IPS-20b (cell line): Measurements from ENCODE around the gene PYURF.
"Not testable (repeated sequence)": the region's sequence is repeated elsewhere in the genome, so short reads cannot be mapped to it uniquely, and the experiment has no call there.

Experiments used
- H3K27ac ChIP-seq: one replicate; pipeline ENCODE4 v1.5.1; 2013; ENCODE audit warnings: low read length
- H3K27me3 ChIP-seq: 2 replicates; pipeline ENCODE4 v1.6.1; 2013; ENCODE audit warnings: mild to moderate bottlenecking, low read length, inconsistent platforms; ENCODE audit not compliant: insufficient read depth
- H3K36me3 ChIP-seq: 2 replicates; pipeline ENCODE4 v1.6.1; 2013; ENCODE audit warnings: low read depth, mild to moderate bottlenecking, inconsistent platforms, low read length, moderate library complexity; ENCODE audit not compliant: insufficient read depth
- H3K4me1 ChIP-seq: 2 replicates; pipeline ENCODE4 v1.6.1; 2013; ENCODE audit warnings: mild to moderate bottlenecking, control low read depth, inconsistent platforms, low read length, moderate library complexity; ENCODE audit not compliant: insufficient read depth
- H3K4me3 ChIP-seq: 2 replicates; pipeline ENCODE4 v1.5.1; 2013; ENCODE audit warnings: mild to moderate bottlenecking, low read length, inconsistent platforms
- H3K9ac ChIP-seq: 2 replicates; pipeline ENCODE4 v1.6.1; 2013; ENCODE audit warnings: low read depth, mild to moderate bottlenecking, inconsistent platforms, low read length, moderate library complexity
- H3K9me3 ChIP-seq: 2 replicates; pipeline ENCODE4 v1.6.1; 2013; ENCODE audit warnings: mild to moderate bottlenecking, low read depth, low read length, inconsistent platforms; ENCODE audit not compliant: insufficient read depth

The PYURF gene

GRCh38 chr4:88523325-88524129 is at the start of gene PYURF:
PYURF (minus strand) TSS chr4:88523776; CDS start chr4:88523700, 76 bp downstream.
- Histone ChIP-seq H3K36me3 (peaks cover 21% of the 10 kb centered on the region), H3K27ac (peak within 1 kb of the TSS; percentile 55), H3K9me3 (no peaks in the 10 kb centered on the region), H3K27me3 (no peaks in the 10 kb centered on the region), H3K4me3 (peak within 1 kb of the TSS; percentile 83), H3K9ac (peak within 1 kb of the TSS; percentile 93), H3K4me1 (peaks cover 14% of the 10 kb centered on the region)

DNA sequence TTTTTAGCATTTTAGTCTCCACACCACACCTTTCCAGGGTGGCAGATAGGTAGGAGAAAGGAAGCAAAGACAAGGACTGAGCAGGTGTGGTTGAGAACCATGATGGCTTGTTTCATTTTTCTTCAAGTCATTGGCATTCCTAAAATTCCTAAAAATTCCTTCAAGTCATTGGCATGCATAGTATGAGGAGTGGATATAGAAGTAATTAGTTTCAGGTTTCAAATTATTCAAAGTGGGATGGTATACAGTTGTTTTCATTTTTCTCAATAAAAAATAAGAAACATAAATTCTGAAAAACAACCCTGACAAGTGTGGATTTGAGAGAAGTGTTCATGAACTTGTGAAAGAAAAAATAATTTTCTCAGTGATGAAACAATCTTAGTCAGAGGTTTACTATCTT is 46.4 kb upstream of the PYURF start:
- Histone ChIP-seq H3K4me3 (no peak overlapping the region), H3K27me3 (no peaks in the 10 kb centered on the region), H3K4me1 (no peaks in the 10 kb centered on the region), H3K9ac (no peak overlapping the region), H3K36me3 (no peaks in the 10 kb centered on the region), H3K27ac (no peak overlapping the region), H3K9me3 (no peaks in the 10 kb centered on the region)

GRCh38 chr4:88567591-88567990 is 44.0 kb upstream of the PYURF start:
- Histone ChIP-seq H3K36me3 (no peaks in the 10 kb centered on the region), H3K4me3 (no peak overlapping the region), H3K9me3 (no peaks in the 10 kb centered on the region), H3K27ac (no peak overlapping the region), H3K27me3 (no peaks in the 10 kb centered on the region), H3K9ac (no peak overlapping the region), H3K4me1 (no peaks in the 10 kb centered on the region)

DNA sequence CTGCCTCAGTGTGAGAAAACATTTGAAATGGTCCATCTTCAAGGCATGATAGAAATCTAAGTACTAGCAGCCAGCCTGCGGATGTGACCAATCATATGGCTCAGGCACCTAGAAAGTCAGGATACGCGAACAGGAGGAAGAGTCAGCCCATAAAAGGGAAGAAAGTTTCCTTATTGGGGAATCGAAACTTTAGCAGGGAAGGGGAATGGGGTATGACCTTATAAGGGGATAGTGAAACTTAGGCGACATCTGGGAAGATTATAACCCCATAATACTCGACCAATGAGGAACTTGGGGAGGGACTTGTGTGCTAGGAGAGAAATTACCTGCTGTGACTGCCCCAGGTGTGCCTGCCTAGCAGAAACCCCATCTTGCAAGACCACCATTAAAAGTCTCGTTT is 26.2 kb upstream of the PYURF start:
- Histone ChIP-seq H3K9me3 (no peaks in the 10 kb centered on the region), H3K27me3 (no peaks in the 10 kb centered on the region), H3K27ac (no peak overlapping the region), H3K9ac (no peak overlapping the region), H3K4me3 (no peak overlapping the region), H3K36me3 (no peaks in the 10 kb centered on the region), H3K4me1 (no peaks in the 10 kb centered on the region)

- H3K27ac ChIP-seq, H3K36me3 ChIP-seq, H3K9me3 ChIP-seq, H3K9ac ChIP-seq, H3K4me3 ChIP-seq, H3K27me3 ChIP-seq, H3K4me1 ChIP-seq: not testable (repeated sequence)
Measured at GRCh38 chr4:88539322-88540068, 15.9 kb upstream of the PYURF start.

- peaks cover 18% of the 10 kb centered on the region; the same call in 1 of the 2 replicates for H3K4me1 ChIP-seq
- H3K9me3 ChIP-seq, result no peaks in the 10 kb centered on the region
- H3K9ac ChIP-seq, result no peak overlapping the region
- H3K36me3 ChIP-seq, result no peaks in the 10 kb centered on the region
- no peak overlapping the region for H3K27ac ChIP-seq
- no peak overlapping the region for H3K4me3 ChIP-seq
- H3K27me3 ChIP-seq, result no peaks in the 10 kb centered on the region
Measured at GRCh38 chr4:88537709-88538108, 14.1 kb upstream of the PYURF start.

- H3K27ac ChIP-seq, result no peak overlapping the region
Measured at GRCh38 chr4:88535090-88535755, 11.6 kb upstream of the PYURF start.

DNA sequence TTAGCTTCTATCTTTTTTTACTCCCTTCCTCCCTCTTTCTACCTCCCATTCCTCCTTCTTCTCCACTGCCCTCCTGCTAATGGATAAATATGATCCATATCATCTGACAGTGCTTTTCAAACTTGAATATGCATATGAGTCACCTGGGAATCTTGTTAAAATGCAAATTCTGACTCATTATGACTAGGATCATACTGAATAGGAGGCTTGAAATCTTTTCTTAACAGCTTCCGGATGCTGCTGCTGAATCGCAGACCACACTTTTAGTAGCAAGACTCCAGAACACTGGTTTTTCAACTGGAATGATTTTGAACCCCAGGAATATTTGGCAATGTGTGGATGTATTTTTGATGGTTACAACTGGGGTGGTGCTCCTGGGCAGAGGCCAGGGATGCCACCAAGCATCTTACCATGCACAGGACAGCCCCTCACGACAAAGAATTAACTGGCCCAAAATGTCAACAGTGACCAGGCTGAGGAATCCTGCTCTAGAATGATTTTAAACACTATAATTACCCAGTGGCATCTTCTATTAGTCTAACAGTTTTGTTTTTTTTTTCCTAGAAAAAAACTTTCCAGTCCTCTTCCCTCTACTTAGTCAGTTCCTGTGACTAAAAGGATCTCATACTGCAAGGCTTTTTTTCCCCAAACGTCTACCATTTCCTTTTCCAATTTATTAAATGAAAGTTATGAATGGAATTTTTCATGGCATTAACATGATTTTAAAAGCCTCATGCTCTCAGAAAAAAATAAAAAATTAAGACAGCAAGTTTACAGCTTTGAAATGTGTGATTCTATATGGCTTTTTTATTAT is 10.6 kb upstream of the PYURF start:
- peak overlapping the region; percentile 44; the same call in 1 of the 2 replicates for H3K4me3 ChIP-seq
- no peaks in the 10 kb centered on the region for H3K9me3 ChIP-seq
- H3K4me1 ChIP-seq, result peaks cover 18% of the 10 kb centered on the region; the same call in 1 of the 2 replicates
- H3K27ac ChIP-seq, result peak overlapping the region; percentile 63
- no peaks in the 10 kb centered on the region for H3K27me3 ChIP-seq
- peak overlapping the region; percentile 11; the same call in 1 of the 2 replicates for H3K9ac ChIP-seq
- no peaks in the 10 kb centered on the region for H3K36me3 ChIP-seq

More at GRCh38 chr4:88535090-88535755, 11.6 kb upstream of the PYURF start:
- H3K4me3 ChIP-seq, result no peak overlapping the region
- no peak overlapping the region for H3K9ac ChIP-seq
- no peaks in the 10 kb centered on the region for H3K27me3 ChIP-seq
- no peaks in the 10 kb centered on the region for H3K9me3 ChIP-seq
- no peaks in the 10 kb centered on the region for H3K36me3 ChIP-seq
- peaks cover 18% of the 10 kb centered on the region; the same call in 1 of the 2 replicates for H3K4me1 ChIP-seq

DNA sequence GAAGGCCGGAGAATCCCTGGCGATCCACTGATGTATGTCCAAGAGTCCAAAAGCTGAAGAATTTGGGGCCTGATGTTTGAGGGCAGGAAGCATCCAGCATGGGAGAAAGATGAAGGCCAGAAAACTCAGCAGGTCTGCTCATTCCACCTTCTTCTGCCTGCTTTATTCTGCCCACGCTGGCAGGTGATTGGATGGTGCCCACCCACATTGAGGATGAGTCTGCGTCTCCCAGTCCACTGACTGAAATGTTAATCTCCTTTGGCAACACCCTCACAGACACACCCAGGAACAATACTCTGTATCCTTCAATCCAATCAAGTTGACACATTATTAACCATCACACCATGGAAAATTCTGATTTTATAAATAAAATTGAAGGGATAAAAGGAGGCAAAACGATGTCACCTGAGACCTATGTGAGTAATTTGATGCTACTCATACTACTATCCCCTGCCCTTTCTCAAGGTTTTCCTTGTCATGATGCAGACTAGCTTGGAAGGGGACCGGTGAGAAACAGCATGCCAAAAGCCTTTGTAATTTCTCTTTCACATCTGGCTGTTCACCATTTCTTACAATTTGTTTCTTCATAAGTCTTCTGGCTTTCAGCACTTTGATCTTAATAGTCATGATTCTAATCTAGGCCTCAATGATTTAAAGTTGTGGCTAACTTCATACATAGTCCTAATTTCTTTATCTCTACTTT is 9.7 kb upstream of the PYURF start:
- Histone ChIP-seq H3K9ac (peak overlapping the region; percentile 11; the same call in 1 of the 2 replicates), H3K9me3 (no peaks in the 10 kb centered on the region), H3K27me3 (no peaks in the 10 kb centered on the region), H3K4me3 (peak overlapping the region; percentile 44; the same call in 1 of the 2 replicates), H3K4me1 (peaks cover 18% of the 10 kb centered on the region; the same call in 1 of the 2 replicates), H3K27ac (no peak overlapping the region), H3K36me3 (no peaks in the 10 kb centered on the region)

DNA sequence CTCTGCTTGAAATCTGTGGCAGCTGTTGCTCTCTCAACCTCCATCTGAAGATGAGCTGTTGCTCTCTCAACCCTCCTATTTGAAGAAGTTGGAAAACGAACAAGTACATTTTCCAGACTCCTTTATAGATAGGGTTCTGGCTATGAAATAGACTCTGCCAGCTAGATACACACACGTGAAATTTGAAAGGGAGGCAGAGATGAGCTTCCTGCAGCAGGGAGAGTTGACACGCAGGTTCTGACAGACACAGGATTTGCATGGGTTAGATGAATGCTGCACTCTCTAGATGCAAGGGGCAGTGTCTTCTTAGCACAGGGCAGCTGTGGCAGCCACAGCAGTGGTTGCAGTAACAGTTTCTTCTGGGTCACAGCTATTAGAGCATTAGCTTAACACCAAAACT is 8.0 kb upstream of the PYURF start:
- H3K9me3 ChIP-seq, result no peaks in the 10 kb centered on the region
- H3K4me1 ChIP-seq, result peaks cover 18% of the 10 kb centered on the region; the same call in 1 of the 2 replicates
- H3K27ac ChIP-seq, result no peak overlapping the region
- H3K9ac ChIP-seq, result no peak overlapping the region
- no peaks in the 10 kb centered on the region for H3K36me3 ChIP-seq
- no peaks in the 10 kb centered on the region for H3K27me3 ChIP-seq
- H3K4me3 ChIP-seq, result peak overlapping the region; percentile 27; the same call in 1 of the 2 replicates
